ENCODE measurements around the gene FARP1.
"Not testable (repeated sequence)": the region's sequence is repeated elsewhere in the genome, so short reads cannot be mapped to it uniquely, and the experiment has no call there.

Gene FARP1

GRCh38 chr13:98409281-98409680 is 266.4 kb downstream of the FARP1 start:
- DNase-seq: no peak

- DNase-seq: no peak
Measured at GRCh38 chr13:98410612-98411011, 267.7 kb downstream of the FARP1 start.

GRCh38 chr13:98411013-98411412 is 268.1 kb downstream of the FARP1 start:
- DNase-seq: no peak

GRCh38 chr13:98411617-98412265 is 268.8 kb downstream of the FARP1 start:
- no peak for DNase-seq

GRCh38 chr13:98413278-98413677 is 270.4 kb downstream of the FARP1 start:
- DNase-seq: not testable (repeated sequence)

GRCh38 chr13:98413796-98414195 is 270.9 kb downstream of the FARP1 start:
- DNase-seq: no peak

GRCh38 chr13:98415326-98416070 is 272.6 kb downstream of the FARP1 start:
- DNase-seq: no peak

GRCh38 chr13:98416408-98416807 is 273.5 kb downstream of the FARP1 start:
- no peak for DNase-seq

GRCh38 chr13:98419786-98420553 is 277.1 kb downstream of the FARP1 start:
- DNase-seq: no peak

- no peak for DNase-seq
Measured at GRCh38 chr13:98420554-98421175, 277.8 kb downstream of the FARP1 start.

- no peak for DNase-seq
Measured at GRCh38 chr13:98422046-98422445, 279.2 kb downstream of the FARP1 start.

GRCh38 chr13:98423417-98423816 is 280.5 kb downstream of the FARP1 start:
- no peak for DNase-seq

- no peak for DNase-seq
Measured at GRCh38 chr13:98427331-98427995, 284.6 kb downstream of the FARP1 start.

- DNase-seq: no peak
Measured at GRCh38 chr13:98428256-98428966, 285.5 kb downstream of the FARP1 start.

- DNase-seq: no peak
Measured at GRCh38 chr13:98429081-98429480, 286.2 kb downstream of the FARP1 start.

- DNase-seq: no peak
Measured at GRCh38 chr13:98429531-98429930, 286.6 kb downstream of the FARP1 start.

- DNase-seq: no peak
Measured at GRCh38 chr13:98429977-98430736, 287.3 kb downstream of the FARP1 start.

GRCh38 chr13:98432638-98433037 is 289.7 kb downstream of the FARP1 start:
- no peak for DNase-seq

GRCh38 chr13:98433654-98434053 is 290.8 kb downstream of the FARP1 start:
- no peak for DNase-seq

- no peak for DNase-seq
Measured at GRCh38 chr13:98434060-98434459, 291.2 kb downstream of the FARP1 start.

GRCh38 chr13:98435376-98435775 is 292.5 kb downstream of the FARP1 start:
- no peak for DNase-seq
